Measurements from ENCODE around the gene EXOSC7.

DNA sequence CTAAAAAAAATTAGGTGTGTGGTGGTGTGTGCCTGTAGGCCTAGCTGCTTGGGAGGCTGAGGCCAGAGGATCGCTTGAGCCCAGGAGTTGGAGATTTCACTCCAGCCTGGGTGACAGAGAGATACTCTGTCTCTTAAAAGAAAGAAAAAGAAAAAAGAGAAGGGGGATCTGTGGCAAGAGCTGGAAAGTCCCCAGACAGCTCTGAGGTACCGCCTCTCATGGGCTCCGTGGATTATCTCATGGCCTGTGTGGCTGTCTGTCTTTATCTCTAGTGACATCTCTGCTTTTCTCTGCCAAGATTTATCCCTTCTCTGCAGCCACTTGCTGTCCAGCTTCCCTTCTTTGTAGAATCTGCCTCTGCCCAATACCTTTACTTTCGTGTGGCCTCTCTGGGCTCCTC lies 5.7 kb downstream of the EXOSC7 start:
- TF ChIP-seq POLR2AphosphoS5 (IDR thresholded peaks at IDR 0.05; ENCODE audit: insufficient read depth, low read depth, low read length): no peak
- no peak for TF ChIP-seq EZH2 (IDR thresholded peaks at IDR 0.05; ENCODE audit: borderline replicate concordance, low read depth, low read length, severe bottlenecking)
- TF ChIP-seq, protein P1, sequence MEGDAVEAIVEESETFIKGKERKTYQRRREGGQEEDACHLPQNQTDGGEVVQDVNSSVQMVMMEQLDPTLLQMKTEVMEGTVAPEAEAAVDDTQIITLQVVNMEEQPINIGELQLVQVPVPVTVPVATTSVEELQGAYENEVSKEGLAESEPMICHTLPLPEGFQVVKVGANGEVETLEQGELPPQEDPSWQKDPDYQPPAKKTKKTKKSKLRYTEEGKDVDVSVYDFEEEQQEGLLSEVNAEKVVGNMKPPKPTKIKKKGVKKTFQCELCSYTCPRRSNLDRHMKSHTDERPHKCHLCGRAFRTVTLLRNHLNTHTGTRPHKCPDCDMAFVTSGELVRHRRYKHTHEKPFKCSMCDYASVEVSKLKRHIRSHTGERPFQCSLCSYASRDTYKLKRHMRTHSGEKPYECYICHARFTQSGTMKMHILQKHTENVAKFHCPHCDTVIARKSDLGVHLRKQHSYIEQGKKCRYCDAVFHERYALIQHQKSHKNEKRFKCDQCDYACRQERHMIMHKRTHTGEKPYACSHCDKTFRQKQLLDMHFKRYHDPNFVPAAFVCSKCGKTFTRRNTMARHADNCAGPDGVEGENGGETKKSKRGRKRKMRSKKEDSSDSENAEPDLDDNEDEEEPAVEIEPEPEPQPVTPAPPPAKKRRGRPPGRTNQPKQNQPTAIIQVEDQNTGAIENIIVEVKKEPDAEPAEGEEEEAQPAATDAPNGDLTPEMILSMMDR (IDR thresholded peaks at IDR 0.05; ENCODE audit: extremely low read depth in 1 of 2, insufficient read depth in 1 of 2, low read depth in 1 of 2, low read length in 2 of 2): no peak
- TF ChIP-seq POLR2A (IDR thresholded peaks at IDR 0.05; ENCODE audit: low read depth, low read length): no peak
- TF ChIP-seq, protein P2, sequence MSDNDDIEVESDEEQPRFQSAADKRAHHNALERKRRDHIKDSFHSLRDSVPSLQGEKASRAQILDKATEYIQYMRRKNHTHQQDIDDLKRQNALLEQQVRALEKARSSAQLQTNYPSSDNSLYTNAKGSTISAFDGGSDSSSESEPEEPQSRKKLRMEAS (IDR thresholded peaks at IDR 0.05; ENCODE audit: insufficient read depth, insufficient read length): no peak
- TF ChIP-seq JUN (IDR thresholded peaks at IDR 0.05; ENCODE audit: borderline replicate concordance, insufficient read depth, insufficient read length, low read depth): no peak

Data from endothelial cell of umbilical vein (primary cell).